ENCODE results near the gene BRAF.
"Not testable (repeated sequence)": the region's sequence is repeated elsewhere in the genome, so short reads cannot be mapped to it uniquely, and the experiment has no call there.

The BRAF gene

GRCh38 chr7:140697447-140698143 lies 227.1 kb downstream of the BRAF start:
- peak; percentile 1 for TF ChIP-seq CTCF (IDR thresholded peaks at IDR 0.05; ENCODE audit: insufficient read depth, low read depth, low read length, missing control alignments)
- DNase-seq (ENCODE audit: low read depth): no peak
- H3K4me3 ChIP-seq (ENCODE audit: low read depth, low read length): peak overlapping the region; percentile 83

DNA sequence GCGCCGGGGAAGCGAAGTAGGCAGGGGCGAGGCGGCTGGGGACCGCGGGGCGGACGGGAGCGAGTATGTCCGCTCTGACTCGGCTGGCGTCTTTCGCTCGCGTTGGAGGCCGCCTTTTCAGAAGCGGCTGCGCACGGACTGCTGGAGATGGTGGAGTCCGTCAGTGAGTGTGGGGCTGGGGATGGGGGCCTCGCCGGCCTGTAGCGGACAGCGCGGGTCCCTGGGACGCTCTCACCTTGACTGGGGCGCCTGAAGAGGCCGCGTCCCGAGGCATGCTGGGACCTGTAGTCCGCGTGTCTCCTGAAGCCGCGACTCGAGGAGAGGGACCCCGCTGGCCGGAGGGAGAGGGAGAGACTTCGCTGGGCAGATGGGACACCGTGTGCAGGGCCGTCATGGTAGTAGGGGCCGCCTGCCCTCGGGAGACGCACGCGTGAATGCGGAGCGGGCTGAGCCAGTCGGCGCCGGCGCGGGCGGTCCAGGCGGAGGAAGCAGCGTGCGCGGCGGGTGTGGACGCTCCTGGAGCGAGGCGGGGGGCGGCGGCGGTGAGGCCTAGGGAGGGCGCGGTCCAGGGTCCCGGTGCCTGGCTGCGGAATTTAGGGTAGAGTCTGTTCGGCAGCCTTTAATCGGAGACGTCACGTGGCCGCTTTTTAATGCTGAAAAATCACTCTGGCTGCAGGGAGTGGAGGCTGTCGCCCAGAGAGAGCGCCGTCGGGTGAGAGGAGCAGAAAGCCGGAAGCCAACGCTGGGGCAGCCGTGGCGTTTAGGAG lies 227.9 kb downstream of the BRAF start, which contains the start of gene NDUFB2:
NDUFB2 (plus strand) TSS at position 29 of the 767 bp plus-strand sequence; CDS start at position 66, 37 bp downstream.
- DNase-seq (ENCODE audit: low read depth): peak; percentile 84
- H3K4me3 ChIP-seq (ENCODE audit: low read depth, low read length): peak within 1 kb of the TSS; percentile 83
- TF ChIP-seq CTCF (IDR thresholded peaks at IDR 0.05; ENCODE audit: insufficient read depth, low read depth, low read length, missing control alignments): no peak

DNA sequence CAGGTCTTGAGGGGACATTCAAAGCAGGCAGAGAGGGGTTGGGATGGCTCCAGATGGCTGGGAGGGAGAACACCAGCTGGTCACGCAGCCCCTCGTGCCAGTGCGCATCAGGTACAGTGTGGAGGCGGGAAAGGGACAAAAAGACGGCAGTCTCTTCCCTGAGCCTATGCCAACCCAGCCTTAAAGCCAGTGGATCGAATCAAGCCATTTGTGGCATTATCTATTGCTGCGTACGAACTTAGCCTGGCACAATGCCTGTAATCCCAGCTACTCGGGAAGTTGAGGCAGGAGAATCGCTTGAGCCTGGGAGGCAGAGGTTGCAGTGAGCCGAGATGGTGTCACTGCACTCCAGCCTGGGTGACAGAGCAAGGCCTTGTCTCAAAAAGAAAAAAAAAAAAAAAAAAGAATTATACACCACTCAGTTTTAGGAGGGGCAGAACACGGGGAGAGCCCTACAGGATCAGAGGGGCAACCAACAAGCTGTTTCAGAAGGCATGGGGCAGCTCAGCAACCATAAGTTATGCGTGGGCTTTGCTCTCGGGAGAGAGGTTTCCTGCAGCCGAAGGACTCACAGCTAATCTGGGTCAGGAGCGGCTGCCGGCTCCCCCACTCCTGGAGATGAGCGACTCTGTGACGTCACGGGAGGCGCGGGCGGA lies 228.6 kb downstream of the BRAF start:
- H3K4me3 ChIP-seq (ENCODE audit: low read depth, low read length): peak overlapping the region; percentile 83
- DNase-seq (ENCODE audit: low read depth): peak; percentile 92
- no peak for TF ChIP-seq CTCF (IDR thresholded peaks at IDR 0.05; ENCODE audit: insufficient read depth, low read depth, low read length, missing control alignments)

GRCh38 chr7:140695381-140695780 lies 229.3 kb downstream of the BRAF start:
- H3K4me3 ChIP-seq (ENCODE audit: low read depth, low read length): no peak overlapping the region
- TF ChIP-seq CTCF (IDR thresholded peaks at IDR 0.05; ENCODE audit: insufficient read depth, low read depth, low read length, missing control alignments): no peak
- no peak for DNase-seq (ENCODE audit: low read depth)

- no peak overlapping the region for H3K4me3 ChIP-seq (ENCODE audit: low read depth, low read length)
- DNase-seq (ENCODE audit: low read depth): no peak
- no peak for TF ChIP-seq CTCF (IDR thresholded peaks at IDR 0.05; ENCODE audit: insufficient read depth, low read depth, low read length, missing control alignments)
Measured at GRCh38 chr7:140694592-140694991, 230.1 kb downstream of the BRAF start.

DNA sequence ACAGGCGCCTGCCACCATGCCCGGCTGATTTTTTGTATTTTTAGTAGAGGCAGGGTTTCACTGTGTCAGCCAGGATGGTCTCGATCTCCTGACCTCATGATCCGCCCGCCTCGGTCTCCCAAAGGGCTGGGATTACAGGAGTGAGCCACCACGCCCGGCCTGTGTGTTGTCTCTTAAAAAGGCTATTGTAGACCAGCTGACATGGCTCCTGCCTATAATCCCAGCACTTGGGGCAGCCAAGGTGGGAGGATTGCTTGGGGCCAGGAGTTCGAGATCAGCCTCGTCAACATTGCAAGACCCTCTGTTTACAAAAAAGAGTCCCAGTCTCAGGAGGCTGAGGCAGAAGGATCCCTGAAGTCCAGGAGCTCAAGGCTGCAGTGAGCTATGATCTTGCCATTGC lies 230.9 kb downstream of the BRAF start:
- not testable (repeated sequence) for H3K4me3 ChIP-seq (ENCODE audit: low read depth, low read length); DNase-seq (ENCODE audit: low read depth)

DNA sequence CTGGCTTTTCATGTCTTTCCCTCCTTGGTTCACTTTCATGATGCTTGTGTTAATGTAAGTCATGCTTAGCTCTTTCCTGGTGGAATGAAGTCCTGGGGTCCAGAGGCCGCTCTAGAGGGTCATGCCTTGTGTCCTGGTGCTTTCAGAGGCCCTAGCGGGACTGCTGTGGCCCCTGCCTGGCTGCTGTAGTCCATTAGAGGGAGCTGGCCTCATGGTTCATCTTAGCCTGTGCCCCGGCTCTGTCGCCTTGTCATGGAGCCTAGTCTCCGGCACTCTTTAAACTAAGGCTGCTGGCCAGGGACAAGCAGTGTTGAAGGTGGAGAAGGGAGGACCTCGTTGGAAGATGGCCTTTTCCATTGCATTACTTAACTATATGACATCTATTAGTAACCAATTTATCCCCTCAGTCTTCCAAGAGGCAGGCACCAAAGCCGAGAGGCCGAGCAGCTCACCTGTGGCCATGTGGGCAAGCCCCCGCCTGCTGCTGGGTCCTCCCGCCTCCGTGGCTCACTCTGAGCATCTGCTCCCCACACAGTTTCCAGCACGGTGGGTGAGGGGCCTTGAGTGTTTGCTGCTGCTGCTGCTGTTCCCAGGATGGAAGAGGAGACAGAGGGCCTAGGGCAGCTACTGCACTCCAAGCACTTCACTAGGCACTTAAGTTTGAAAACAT lies 233.2 kb downstream of the BRAF start:
- H3K4me3 ChIP-seq (ENCODE audit: low read depth, low read length): no peak overlapping the region
- no peak for TF ChIP-seq CTCF (IDR thresholded peaks at IDR 0.05; ENCODE audit: insufficient read depth, low read depth, low read length, missing control alignments)
- no peak for DNase-seq (ENCODE audit: low read depth)

Data from GM12865 (cell line).